HG03108 (cell line): ENCODE data around the gene HGF.

Experiments
- ATAC-seq: cut with Tn5 transposase; IDR thresholded peaks from one replicate; pipeline ENCODE4 v1.9.1; 2021; ENCODE audit warnings: moderate library complexity; ENCODE audit not compliant: unreplicated experiment

Gene HGF

DNA sequence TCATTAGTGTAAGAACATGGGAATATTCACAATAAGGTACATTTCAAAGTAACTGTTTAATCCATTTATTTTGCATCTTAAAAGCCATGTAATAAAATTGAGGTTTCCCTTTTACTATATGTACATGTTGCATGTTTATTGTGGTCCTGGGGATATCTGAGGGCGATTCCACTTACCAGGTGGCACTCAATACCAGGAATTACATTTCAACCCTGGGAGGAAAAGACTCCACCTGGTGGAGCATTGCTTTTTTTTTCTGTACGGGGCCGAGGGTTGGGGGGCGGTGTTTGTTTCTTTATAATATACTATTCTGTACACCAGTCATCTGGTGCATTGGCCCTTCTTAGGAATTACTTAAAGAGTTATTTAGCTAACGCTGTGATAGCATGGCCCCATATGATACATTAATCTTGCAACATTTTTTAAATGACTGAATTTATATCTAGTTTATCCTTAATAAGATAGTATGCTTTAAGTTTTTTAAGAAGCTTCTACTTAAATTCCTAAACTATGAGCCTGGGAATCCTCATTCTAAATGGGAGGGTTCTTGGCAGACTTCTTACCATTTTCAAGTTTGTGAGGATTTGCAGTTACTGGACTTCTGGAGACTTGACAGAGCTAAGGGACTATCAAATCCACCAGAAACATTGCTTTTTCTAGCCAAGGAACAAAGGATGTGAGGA lies 7.2 kb upstream of the HGF start:
- ATAC-seq = no peak

- no peak for ATAC-seq
Measured at GRCh38 chr7:81776161-81776560, 6.3 kb upstream of the HGF start.

GRCh38 chr7:81775560-81775959 lies 5.7 kb upstream of the HGF start:
- ATAC-seq = no peak

DNA sequence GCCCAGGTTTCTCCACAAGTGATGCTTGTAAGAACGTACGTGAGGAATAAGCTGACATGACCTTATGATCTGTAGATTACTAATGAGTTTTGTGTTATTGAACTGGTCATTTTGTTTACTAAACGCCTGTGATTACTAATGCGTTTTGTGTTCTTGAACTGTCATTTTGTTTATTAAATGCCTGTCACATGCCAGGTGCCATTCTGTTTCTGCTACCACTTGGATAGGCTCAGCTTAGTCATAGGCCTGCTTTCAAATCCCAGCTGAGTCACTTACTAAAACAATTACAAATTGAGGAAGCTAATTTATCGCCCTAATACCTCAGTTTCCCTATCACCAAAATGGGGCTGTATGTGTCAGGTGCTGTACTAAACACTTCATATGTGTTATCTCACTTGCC lies 4.7 kb upstream of the HGF start:
- ATAC-seq = no peak

GRCh38 chr7:81770728-81771223 lies 929 bp upstream of the HGF start:
- ATAC-seq = no peak

DNA sequence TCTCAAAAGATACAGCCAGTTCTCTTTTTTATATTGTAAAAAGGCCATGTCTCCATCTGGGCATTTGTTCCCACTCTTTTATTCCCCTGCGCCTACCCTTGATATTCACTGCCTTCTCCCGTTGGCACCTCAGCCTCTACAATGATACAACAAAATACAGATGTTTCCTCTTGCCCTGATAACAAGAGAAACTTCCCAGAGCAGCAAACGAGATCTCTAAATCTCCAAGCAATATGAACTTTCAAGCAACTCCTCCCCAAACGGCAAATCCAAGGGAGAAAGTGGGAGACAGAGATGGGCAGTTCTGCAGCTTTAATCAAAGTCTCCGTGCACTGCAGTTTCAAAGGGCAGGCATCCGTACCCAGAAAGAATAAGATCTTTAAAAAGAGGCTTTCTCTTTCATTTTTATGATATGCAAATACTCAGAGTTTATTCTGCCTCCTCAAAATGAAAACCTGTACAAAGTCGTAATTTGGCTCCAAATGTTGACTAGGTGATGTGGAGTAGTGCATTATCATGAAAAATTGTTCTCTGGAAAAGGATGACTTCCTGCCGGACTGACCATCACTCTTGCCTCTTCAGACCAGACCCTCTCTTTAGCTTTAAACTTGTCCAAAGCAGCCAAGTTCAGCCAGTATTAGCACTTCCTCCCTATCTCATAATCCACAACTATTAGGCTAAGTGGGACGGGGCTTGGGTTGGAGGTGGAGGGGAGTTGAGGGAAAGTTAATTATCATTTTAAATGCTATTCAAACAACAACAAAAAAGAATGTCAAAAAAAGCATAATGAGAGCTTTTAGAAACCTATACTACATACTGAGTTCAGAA lies 682 bp downstream of the HGF start:
- ATAC-seq = no peak

- ATAC-seq = no peak
Measured at GRCh38 chr7:81767926-81768325, 1.9 kb downstream of the HGF start.

- ATAC-seq = no peak
Measured at GRCh38 chr7:81761821-81762220, 8.0 kb downstream of the HGF start.

- ATAC-seq = no peak
Measured at GRCh38 chr7:81761031-81761430, 8.8 kb downstream of the HGF start.

DNA sequence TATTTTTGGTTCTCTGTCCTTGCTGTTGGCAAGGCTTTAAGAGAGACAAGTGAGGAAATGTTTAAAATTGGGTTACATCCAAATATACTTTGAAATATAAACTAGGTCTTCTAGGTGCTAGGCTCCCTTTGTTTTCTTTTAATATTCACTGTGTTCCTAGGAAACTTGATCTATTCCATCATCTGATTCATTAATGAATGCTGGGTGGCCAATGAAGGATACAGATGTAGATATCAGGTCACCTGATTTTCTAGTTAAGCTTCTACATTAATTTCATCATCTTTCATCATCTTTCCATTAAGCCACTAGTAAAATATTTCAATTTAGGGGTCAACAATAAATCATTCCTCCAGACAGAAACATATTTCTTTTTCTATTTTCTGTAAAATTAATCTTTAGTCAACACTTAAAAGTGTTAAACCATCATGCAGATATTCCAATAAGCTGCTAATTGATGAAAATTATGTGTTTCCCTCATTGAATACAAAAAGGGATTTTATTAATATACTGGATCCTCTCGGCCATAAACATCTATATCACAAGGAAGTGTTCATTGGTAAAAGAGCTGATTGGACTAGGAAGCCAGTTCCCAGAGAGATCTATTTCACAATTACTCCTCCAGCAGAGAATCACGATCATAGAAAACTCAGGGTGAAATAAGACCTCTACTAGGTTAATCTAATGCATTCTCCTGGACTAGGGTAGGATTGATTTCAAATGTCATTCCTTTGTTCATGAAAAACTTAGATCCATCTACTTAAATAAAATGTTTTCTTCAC lies 14.7 kb downstream of the HGF start:
- no peak for ATAC-seq

DNA sequence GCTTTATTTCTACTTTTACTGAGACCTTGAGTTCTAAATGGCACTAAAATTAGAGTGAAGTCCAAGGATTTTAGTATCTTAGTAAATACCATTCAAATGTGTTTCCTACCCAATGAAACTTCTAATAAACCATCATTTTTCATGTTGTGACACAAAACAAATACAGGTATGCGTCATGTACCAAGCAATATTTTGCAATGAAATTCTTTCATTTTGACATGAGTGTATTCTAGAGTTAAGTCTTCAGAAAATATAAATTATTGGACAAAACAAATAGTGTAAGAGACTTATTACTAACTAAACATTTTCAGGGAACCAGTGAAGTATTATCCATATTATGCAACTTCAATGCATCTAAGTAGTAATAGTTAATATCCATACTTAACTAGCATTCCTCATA lies 16.5 kb downstream of the HGF start:
- ATAC-seq = no peak

DNA sequence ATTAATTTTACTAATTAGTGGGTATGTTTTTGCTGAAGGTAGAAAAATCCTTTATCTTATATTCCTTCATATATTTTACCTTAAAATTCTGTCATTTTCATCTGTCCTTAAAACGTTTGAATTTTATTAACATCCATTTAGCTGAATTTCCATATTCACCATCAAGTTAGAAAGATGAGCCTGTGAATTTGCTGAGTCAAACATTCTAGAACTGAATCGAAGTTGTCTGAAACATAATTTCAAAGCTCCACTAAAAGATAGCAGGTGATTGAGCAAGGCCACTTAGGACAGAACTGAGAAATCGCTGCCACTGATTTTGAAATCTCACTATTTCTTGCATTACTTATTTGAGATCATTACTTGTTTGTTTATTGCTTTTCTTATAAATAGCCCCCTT lies 17.5 kb downstream of the HGF start:
- no peak for ATAC-seq

DNA sequence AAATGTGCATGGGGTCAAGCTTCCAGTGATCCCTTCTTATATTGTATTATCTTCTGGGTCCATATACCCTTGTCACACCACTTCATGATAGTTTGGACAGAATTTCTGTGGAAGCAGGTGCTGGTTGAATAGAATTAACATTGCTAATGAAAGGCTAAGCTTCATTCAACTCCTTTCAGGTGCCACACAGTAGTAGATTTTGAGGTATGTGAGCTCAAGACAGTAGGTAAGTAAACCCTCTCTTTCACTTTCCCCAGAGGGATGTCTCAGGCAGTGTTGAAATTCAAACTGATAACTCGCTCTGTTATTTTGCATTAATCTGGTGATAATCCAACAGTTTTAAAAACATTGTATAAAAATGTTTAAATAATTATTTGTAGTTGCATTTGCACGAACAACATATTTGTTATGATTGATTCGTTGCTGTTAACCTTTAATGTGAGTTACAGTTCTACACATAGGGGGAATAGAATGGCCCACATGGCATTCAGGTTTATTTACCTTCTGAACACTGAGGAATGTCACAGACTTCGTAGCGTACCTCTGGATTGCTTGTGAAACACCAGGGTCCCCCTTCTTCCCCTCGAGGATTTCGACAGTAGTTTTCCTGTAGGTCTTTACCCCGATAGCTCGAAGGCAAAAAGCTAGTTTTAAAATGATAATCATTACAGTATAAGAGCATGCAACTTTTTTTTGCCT lies 18.1 kb downstream of the HGF start:
- no peak for ATAC-seq

DNA sequence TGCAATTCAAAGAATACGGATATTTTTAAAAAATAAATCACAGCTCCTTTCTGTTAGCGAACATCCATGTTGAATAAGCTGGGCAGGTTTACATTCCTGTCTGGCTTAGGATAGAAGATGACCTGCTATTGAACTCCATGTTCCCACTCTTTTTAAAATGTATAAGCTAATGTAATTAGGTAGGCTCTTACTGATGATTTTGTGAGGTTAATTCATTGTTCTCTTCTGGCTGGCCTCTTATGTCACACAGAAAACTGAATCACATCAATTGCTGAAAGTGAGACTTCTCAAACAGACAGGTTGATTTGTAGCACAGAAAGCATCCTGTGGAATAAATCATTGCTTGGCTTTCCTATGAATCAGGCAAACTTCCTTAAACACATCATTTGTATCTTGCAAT lies 24.2 kb downstream of the HGF start:
- ATAC-seq = no peak

DNA sequence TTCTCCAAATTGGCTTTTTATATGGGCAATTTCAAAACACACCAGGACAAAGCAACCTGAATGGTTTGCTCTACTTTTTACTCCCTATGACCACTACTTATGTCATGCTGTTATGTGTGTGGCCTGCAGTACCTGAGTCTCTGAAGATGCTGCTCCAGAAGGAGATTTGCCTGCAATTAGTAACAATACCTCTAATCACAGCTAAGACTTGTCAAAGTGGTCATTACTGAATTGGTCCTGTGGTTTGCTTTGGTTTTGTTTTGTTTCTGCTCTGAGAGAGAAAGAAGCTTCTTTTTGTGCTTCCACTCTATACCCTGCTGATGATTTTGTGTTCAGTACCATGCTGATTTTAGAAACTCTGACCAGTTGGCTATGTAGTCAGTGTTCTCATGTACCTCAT lies 25.5 kb downstream of the HGF start:
- ATAC-seq = no peak

GRCh38 chr7:81743665-81744064 lies 26.2 kb downstream of the HGF start:
- no peak for ATAC-seq

GRCh38 chr7:81743201-81743600 lies 26.6 kb downstream of the HGF start:
- ATAC-seq = no peak

DNA sequence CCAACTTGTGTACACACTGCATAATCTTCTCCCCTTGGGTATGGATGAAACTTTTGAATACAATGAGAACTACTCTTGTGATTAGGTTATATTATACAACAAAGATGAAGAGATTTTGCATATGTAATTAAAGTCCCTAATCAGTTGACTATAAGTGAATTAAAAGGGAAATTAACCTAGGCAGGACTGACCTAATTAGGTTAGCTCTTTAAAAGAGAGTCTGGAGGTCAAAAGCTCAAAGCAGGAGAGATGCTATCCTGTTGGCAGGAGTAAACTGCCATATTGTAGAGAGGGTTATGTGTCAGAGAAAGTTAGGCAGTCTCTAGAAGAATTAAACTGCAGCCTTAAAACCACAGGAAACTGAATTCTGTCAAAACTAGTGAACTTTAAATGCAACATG lies 29.4 kb downstream of the HGF start:
- ATAC-seq = no peak

- no peak for ATAC-seq
Measured at GRCh38 chr7:81736091-81736490, 33.8 kb downstream of the HGF start.

GRCh38 chr7:81725812-81726127 lies 44.1 kb downstream of the HGF start:
- ATAC-seq = no peak
